GM19351 (cell line): ENCODE results near the gene DYNC1LI1.
A peak's percentile ranks its signal among the peaks of the same experiment; 100 is the strongest.
"Not testable (repeated sequence)": the region's sequence is repeated elsewhere in the genome, so short reads cannot be mapped to it uniquely, and the experiment has no call there.

Experiments used
- ATAC-seq: cut with Tn5 transposase; IDR thresholded peaks from one replicate; pipeline ENCODE4 v1.9.1; 2021; ENCODE audit warnings: mild to moderate bottlenecking, moderate library complexity; ENCODE audit not compliant: unreplicated experiment

The DYNC1LI1 gene

DNA sequence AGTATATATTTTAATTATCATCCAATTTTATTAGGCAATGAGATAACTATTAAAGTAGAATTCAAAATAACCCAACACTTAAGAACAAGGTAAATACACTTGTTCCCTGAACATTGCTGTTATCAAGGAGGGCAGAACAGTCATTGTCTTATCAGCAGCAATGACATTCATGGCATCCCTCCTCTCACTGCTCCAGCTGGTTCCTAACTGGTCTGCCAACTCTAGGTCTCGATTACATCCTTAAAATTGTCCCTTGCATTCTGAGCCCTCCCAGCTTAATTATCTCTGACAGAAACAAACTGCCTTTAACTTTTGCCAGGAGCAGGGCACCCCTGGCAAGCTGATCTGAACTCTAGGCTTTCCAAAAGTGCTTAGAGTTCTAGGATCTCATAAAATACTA, 14.0 kb upstream of the DYNC1LI1 start:
- no peak for ATAC-seq

DNA sequence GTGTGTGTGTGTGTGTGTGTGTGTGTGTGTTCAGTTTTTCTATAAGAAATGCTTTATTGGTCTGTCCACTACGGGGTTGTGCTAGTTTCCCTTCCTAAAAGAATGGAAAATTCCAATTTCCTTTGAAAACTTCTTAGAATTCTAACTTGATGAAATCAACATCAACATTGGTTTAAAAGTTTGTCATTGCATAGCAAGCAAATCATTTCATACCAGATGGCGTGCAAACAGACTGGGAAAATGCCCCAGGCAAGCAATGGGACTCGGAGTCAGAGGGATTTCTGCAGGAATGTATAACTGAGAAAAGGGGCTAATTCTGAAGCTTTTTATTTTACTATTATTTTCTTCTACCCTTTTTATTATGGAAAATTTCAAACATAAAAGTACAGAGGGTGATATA, 13.1 kb upstream of the DYNC1LI1 start:
- no peak for ATAC-seq

DNA sequence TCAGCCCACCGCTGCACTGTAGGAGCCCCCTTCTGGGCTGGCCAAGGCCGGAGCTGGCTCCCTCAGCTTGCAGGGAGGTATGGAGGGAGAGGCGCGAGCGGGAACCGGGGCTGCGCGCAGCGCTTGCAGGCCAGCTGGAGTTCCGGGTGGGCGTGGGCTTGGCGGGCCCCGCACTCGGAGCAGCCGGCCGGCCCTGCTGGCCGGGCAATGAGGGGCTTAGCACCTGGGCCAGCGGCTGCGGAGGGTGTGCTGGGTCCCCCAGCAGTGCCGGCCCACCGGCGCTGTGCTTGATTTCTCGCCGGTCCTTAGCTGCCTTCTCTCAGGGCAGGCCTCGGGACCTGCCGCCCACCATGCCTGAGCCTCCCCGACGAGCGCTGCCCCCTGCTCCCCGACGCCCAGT, 8.0 kb upstream of the DYNC1LI1 start:
- ATAC-seq = not testable (repeated sequence)

GRCh38 chr3:32577581-32578556, 7.2 kb upstream of the DYNC1LI1 start:
- peak; percentile 95 for ATAC-seq

- ATAC-seq = no peak
Observed at GRCh38 chr3:32577174-32577573, 6.5 kb upstream of the DYNC1LI1 start.

DNA sequence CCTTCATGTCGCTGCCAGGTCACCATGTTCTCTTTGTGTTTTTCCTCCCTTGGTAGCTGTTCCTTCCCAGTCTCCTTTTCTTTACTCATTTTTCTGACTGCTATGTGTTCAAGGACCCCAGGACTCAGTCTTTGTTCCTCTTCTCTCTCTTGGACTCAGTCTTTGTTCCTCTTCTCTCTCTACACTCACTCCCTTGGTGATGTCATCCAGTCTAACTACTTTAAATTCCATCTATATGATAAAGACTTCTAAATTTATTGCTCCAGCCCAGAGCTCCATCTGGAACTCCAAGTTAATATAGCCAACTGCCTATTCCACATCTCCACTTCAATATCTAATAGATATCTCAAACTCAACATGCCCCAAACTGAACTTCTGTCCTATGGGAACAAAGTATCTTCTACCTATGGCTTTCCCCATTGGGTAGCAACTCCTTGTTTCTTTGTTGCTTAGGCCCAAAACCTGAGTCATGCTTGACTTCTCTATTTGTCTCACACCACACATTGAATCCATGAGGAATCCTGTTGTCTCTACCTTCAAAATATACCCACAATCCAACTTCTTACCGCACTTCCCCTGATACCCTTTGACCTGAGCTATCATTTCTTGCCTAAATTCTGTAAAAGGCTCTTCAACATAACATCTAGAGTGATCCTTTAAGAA, 4.9 kb upstream of the DYNC1LI1 start:
- no peak for ATAC-seq

- ATAC-seq = peak; percentile 29
Observed at GRCh38 chr3:32571192-32571485, 481 bp upstream of the DYNC1LI1 start.

DNA sequence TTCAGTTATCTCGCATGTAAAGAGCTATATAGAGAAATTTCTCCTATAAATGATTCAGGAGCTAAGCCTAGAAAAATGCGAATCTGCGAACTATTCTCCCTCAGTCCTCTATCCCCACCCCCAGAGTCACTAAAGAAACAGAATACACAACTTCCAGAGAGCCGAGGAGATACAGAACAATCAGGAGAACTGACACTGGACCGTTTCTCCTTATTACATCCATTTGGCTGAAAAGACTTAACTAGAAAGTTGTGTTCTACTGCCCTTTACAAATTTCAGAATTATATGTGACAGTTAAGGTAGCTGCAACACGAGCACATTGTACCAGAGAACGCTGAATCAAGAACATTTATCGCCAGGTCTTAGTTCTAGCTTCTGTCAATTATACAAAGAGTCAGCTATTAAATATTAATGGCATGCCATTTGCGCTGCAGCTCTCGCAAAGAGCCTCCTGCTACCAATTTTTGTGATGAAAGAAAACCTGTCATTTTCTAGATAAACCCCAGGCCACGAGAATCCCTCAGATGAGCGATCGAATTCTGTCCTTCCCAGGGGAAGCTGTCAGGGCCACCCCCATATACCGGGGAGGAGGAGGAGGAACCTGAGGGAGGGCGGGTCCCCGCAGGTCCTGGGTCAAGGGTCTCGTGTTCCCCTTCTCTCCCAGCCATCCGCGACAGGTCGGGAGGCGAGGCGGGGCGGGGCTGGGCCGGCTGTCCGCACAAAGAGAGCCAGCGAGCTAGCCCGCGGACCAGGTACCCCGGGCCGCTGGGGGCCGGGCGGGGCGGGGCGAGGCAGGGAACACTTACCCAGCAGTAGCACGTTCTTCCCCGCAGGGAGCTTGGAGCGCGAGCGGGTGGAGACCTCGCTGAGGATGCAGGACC, 878 bp downstream of the DYNC1LI1 start:
- peak; percentile 49 for ATAC-seq

GRCh38 chr3:32568953-32569352, 1.7 kb downstream of the DYNC1LI1 start:
- no peak for ATAC-seq

DNA sequence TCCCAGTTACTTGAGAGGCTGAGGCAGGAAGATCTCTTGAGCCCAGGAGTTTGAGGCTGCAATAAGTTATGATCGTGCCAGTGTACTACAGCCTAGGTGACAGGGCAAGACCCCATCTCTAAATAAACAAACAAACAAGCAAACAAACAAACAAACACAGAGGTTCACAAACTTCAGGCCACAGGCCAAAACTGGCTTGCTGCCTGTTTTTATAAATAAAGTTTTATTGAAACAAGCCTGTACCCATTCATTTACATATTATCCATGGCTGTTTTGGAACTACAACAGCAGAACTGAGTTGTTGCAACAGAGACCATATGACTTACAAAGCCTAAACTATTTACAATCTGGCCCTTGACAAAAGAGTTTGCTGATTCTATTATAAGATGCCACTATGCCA, 6.5 kb downstream of the DYNC1LI1 start:
- no peak for ATAC-seq

GRCh38 chr3:32562640-32563039, 8.0 kb downstream of the DYNC1LI1 start:
- no peak for ATAC-seq

- ATAC-seq = no peak
Observed at GRCh38 chr3:32557640-32558352, 12.9 kb downstream of the DYNC1LI1 start.

- no peak for ATAC-seq
Observed at GRCh38 chr3:32556332-32556731, 14.3 kb downstream of the DYNC1LI1 start.

GRCh38 chr3:32553973-32554372, 16.7 kb downstream of the DYNC1LI1 start:
- ATAC-seq = no peak

- peak; percentile 60 for ATAC-seq
Observed at GRCh38 chr3:32553459-32553858, 17.2 kb downstream of the DYNC1LI1 start.

- ATAC-seq = no peak
Observed at GRCh38 chr3:32552013-32552412, 18.6 kb downstream of the DYNC1LI1 start.

GRCh38 chr3:32551496-32551895, 19.2 kb downstream of the DYNC1LI1 start:
- no peak for ATAC-seq

DNA sequence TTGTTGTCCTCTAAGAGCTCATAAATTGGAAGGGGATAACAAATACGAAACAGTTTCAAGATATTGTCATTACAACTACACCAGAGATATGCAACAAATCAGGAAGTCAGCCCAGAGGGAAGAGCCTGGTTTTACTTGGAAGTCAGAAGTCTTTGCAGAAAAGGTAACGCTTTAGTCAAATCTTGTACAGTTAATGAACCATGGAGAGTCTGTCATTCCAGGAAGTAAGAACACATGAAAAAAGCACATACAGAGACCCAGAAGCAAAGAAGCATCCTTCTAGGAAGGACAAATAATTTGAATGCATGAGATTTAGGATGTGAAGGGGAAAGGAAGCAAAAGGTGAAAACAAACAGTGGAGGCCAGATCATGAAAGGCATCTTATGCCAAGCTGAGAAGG, 19.6 kb downstream of the DYNC1LI1 start:
- no peak for ATAC-seq

- ATAC-seq = no peak
Observed at GRCh38 chr3:32545305-32545704, 25.4 kb downstream of the DYNC1LI1 start.

DNA sequence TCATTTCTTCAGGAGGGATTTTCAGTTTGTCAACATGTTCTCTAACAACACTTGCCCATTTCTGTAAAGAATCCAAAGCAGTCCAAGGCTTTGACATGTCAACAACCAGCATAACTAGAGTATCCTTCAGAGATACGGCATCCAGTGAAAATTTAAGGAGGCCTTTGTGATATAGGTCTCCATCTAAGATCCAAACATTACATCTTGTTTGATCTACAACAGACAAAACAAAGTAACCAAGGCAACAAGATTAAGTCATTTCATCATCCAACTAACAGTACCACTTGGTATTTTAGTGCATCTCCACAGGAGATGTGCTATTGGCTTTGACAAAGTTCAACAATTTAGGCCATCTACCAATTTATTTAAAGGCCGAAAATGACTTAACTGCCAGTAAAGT, 25.8 kb downstream of the DYNC1LI1 start:
- ATAC-seq = no peak

GRCh38 chr3:32542807-32543206, 27.9 kb downstream of the DYNC1LI1 start:
- no peak for ATAC-seq
